Lower lobe of right lung (tissue), 2 donors: ENCODE data around the gene MXD1. TPM values are rescaled to one million over a fixed set of nuclear protein-coding genes. Genes with fewer than 3 reads are reported as not detected.
A peak's percentile ranks its signal among the peaks of the same experiment; 100 is the strongest.
"Not testable (repeated sequence)": the region's sequence is repeated elsewhere in the genome, so short reads cannot be mapped to it uniquely, and the experiment has no call there.

ENCODE experiments used
- ATAC-seq, 2 donors: fragments of 200-7000 bp; cut with Tn5 transposase; one replicate each; pipeline ENCODE4 v1.9.1; 2020 to 2022; ENCODE audit warnings: mild to moderate bottlenecking in 2 of 2, moderate library complexity in 2 of 2
- DNase-seq: peaks from one replicate; pipeline ENCODE4 v3.0.0-alpha.2; 2020
- H3K27ac ChIP-seq: fragments of 200-600 bp; one replicate; pipeline ENCODE4 v1.8.0; 2022
- H3K27me3 ChIP-seq: fragments of 200-600 bp; one replicate; pipeline ENCODE4 v1.8.0; 2022; ENCODE audit warnings: low read depth
- H3K36me3 ChIP-seq: fragments of 200-600 bp; one replicate; pipeline ENCODE4 v1.8.0; 2022; ENCODE audit warnings: mild to moderate bottlenecking
- H3K4me1 ChIP-seq: fragments of 200-600 bp; one replicate; pipeline ENCODE4 v1.8.0; 2022
- H3K4me3 ChIP-seq: fragments of 200-600 bp; one replicate; pipeline ENCODE4 v1.8.0; 2022; ENCODE audit warnings: mild to moderate bottlenecking
- H3K9me3 ChIP-seq: fragments of 200-600 bp; one replicate; pipeline ENCODE4 v1.8.0; 2022
- intact Hi-C: fragments of 100-400 bp; cut with DNase I; formaldehyde crosslinking; loops from one replicate; pipeline ENCODE4 v1.11.0; 2022
- total RNA-seq: library from RNA; stranded (reverse); fragmentation: NEBNext Ultra II Directional; extraction: Animal tissue kit (Norgen Biotek cat#: 25700); gene quantifications from one replicate; pipeline ENCODE4 v1.2.1, GENCODE V29; 2021
- TF ChIP-seq, protein P1 (sequence below): fragments of 200-600 bp; IDR thresholded peaks from one replicate; pipeline ENCODE4 v1.8.0; 2022; ENCODE audit warnings: antibody characterized with exemption, mild to moderate bottlenecking
- donor health status: DM: no; HTN: yes; CAD: no; lungs with severe emphysema.

MXD1 gene
- total RNA-seq, 1 donor from 2014 or later: 33.8 TPM

DNA sequence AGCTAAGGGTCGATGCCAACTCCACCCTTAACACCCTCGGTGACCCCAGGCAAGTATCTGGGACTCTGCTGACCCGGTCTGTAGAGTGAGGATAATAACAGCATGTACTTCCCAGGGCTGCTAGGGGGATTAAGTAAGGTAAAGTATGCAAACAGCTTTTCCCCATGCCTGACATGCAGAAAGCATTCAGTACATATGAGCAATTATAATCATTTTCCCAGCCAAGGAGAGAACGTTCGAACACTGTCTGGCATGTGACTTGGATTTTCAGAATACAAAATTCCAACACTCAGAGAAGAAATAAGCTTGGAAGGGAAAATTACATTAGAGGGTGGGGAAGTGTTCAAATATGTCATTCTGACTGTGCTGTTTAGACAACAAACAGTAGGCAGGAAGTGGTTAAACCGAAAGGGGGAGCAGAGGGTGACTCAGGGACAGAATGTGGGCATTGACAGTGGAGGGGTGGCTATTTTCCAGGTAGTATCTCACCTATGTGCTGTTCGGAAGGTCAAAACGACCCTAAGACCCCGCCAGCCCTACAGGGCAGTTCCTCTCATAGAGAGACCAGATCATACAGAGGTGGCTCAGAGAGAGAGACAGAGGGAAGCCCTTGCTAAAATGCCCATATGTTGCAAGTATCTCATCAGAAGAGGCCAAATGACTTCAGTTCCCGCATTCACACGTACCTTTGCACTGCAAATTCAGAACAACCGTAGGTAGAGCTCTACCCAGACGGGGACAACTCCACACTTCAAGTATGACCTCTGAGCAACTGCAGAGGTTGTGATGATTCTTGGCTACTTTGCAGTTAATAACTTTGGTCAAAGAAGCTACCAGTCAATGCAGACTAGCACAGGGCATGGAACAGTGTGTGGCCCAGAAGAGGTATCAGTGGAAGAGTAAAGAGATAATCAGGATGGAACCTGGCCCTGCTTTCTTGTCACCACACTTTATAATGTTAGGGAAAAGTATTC lies 31.7 kb downstream of the MXD1 start:
- Histone ChIP-seq H3K27me3 (no peaks in the 10 kb centered on the region), H3K36me3 (peaks cover 22% of the 10 kb centered on the region), H3K27ac (peak overlapping the region; percentile 65), H3K4me3 (no peak overlapping the region), H3K9me3 (no peaks in the 10 kb centered on the region), H3K4me1 (peaks cover 19% of the 10 kb centered on the region)
- DNase-seq (no peak), ATAC-seq (peak; percentile 71 to 77)
- TF ChIP-seq, protein P1, sequence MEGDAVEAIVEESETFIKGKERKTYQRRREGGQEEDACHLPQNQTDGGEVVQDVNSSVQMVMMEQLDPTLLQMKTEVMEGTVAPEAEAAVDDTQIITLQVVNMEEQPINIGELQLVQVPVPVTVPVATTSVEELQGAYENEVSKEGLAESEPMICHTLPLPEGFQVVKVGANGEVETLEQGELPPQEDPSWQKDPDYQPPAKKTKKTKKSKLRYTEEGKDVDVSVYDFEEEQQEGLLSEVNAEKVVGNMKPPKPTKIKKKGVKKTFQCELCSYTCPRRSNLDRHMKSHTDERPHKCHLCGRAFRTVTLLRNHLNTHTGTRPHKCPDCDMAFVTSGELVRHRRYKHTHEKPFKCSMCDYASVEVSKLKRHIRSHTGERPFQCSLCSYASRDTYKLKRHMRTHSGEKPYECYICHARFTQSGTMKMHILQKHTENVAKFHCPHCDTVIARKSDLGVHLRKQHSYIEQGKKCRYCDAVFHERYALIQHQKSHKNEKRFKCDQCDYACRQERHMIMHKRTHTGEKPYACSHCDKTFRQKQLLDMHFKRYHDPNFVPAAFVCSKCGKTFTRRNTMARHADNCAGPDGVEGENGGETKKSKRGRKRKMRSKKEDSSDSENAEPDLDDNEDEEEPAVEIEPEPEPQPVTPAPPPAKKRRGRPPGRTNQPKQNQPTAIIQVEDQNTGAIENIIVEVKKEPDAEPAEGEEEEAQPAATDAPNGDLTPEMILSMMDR: no peak
- intact Hi-C loops: no loop called here

DNA sequence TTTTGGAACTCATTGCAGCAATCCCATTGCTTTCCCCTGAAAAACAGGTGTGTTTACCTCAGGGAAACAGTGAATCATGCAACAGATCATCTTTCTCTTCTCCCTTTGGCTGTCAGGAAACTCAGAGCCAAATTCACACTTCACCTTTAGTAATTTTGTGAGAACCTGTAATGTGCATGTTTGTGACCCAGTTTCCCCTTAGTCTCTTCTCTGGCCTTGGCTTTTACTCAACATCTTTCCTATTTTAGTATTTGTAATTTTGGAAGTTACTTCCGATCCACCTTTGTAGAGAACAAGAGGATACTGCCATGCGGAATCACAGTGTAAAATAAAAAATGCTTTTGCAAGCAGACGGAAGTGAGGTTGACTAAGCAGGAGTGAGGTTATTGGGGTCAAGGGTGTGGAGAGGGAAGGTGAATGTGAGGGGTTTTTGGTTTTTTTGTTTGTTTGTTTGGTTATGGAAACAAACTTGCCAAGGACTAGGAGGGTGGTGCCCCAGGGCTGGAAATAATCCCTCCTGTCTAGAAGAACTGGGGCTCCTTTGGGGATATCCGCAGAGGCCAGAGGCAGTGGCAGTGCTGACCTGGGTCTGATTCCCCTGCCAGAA lies 32.5 kb downstream of the MXD1 start:
- intact Hi-C loops: no loop called here
- Histone ChIP-seq H3K36me3 (peaks cover 15% of the 10 kb centered on the region), H3K27me3 (no peaks in the 10 kb centered on the region), H3K9me3 (no peaks in the 10 kb centered on the region), H3K4me1 (peaks cover 19% of the 10 kb centered on the region), H3K27ac (peak overlapping the region; percentile 65), H3K4me3 (no peak overlapping the region)
- TF ChIP-seq, protein P1: no peak
- ATAC-seq (no peak), DNase-seq (no peak)

DNA sequence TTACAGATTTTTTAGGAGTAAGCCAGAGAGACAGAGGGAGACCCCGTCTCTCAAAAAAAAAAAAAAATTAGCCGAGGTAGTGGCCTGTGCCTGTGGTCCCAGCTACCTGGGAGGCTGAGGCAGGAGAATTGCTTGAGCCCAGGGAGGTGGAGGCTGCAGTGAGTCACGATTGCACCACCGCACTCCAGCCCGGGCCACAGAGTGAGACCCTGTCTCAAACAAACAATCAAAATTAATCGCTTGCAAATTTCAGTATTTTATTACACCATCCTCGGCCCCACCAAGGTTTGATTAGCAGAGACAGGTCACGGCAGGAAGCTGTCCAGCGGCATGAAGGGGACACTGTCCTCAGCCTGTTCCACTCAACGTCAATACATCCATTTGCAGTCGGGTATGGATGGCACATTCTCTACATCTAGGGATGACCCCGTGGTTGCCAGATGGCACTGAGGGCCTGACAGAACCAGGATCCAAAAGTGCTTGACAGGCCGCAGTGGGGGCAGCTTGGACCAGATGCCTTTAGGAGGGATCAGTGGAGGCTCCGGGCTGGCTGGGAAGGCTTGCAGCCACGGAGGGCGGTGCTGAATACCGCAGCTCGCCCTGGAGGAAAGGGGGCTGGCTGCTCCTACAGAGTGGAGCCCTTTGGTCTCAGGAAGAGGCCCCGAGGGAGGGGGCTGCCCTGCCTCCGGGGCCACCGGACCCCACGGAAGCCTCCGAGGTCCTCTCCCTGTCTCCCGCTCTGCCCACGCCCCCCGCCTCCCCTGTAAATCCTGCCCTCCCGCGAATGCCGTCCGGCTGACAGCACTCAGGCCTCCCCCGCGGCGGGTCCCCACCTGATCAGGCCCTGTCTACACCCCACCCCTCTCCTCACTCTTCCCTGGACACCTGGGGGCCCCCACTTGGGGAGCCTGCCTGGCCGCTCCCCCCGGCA lies 33.4 kb downstream of the MXD1 start:
- ATAC-seq: no peak
- Histone ChIP-seq H3K36me3 (peaks cover 6% of the 10 kb centered on the region), H3K27ac (no peak overlapping the region), H3K9me3 (no peaks in the 10 kb centered on the region), H3K4me1 (peaks cover 19% of the 10 kb centered on the region), H3K4me3 (no peak overlapping the region), H3K27me3 (no peaks in the 10 kb centered on the region)
- no peak for DNase-seq
- TF ChIP-seq, protein P1: no peak
- intact Hi-C loops: no loop called here

DNA sequence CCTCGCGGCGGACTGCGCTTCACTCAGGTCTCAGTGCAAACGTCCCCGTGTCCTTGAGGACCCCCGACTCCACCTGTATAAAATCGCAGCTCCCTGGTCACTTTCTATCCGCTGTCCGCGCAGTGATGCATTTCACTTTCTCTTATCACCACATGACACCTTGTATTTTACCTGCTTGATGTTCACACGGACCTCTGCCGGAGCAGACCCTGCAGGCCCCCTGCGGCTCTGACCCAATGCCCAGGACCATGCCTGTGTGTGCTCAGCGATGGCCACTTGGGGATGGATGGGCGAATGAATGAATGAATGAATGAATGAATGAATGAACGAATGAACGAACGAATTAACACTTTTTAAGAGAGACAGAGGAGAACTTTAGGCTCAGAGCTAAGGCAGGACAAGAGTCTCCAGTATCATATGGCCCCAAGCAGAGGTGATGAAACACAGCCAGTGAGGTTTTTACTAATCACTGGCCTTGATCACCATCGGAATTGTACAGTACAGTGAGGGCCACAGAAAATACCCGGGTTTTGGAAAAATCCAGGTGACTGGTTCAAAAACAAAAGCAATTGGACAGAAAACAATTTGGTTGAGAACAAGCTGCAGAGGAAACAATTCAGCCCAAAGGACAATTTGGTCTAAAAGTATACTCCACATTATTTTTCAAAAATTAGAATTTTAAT lies 34.2 kb downstream of the MXD1 start:
- Histone ChIP-seq H3K27ac (no peak overlapping the region), H3K4me1 (peaks cover 17% of the 10 kb centered on the region), H3K4me3 (no peak overlapping the region), H3K36me3 (no peaks in the 10 kb centered on the region), H3K27me3 (no peaks in the 10 kb centered on the region), H3K9me3 (no peaks in the 10 kb centered on the region)
- no peak for ATAC-seq
- intact Hi-C loops: no loop called here
- TF ChIP-seq, protein P1: no peak
- no peak for DNase-seq

DNA sequence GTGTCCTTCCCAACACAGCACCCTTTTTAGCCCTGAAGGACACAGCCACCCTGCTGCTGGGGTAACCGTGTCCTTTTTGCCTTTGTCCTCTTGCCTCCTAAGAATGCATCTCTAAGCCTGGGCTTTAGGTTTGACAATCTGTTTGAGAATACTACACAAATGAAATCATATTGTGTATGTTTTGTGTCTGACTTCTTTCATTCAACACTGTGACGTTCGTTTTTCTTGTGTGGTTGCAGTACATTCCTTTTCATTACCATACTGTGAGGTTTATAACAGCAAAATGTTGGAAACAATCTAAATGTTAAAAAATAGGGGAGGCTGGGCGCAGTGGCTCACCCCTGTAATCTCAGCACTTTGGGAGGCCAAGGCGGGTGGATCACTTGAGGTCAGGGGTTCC lies 35.3 kb downstream of the MXD1 start:
- H3K36me3 ChIP-seq: no peaks in the 10 kb centered on the region
- DNase-seq (no peak), ATAC-seq (no peak)
- no peaks in the 10 kb centered on the region for H3K27me3 ChIP-seq
- TF ChIP-seq, protein P1: no peak
- intact Hi-C loops: no loop called here
- no peaks in the 10 kb centered on the region for H3K9me3 ChIP-seq
- peaks cover 15% of the 10 kb centered on the region for H3K4me1 ChIP-seq
- no peak overlapping the region for H3K4me3 ChIP-seq
- H3K27ac ChIP-seq: no peak overlapping the region

DNA sequence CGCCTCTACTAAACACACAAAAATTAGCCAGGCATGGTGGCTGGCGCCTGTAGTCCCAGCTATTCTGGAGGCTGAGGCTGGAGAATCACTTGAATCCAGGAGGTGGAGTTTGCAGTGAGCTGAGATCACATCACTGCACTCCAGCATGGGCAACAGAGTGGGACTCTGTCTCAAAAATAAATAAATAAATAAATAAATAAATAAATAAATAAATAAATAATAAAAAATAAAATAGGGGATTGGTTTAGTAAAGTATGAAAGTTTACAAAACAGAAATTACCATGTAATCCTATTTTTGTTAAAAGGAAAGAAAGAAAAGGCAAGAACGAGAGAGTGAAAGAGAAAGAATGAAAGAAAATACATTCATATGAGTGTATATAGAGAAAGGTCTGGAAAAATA lies 35.8 kb downstream of the MXD1 start:
- H3K4me1 ChIP-seq: peaks cover 12% of the 10 kb centered on the region
- H3K36me3 ChIP-seq, H3K27me3 ChIP-seq, H3K4me3 ChIP-seq, ATAC-seq, H3K27ac ChIP-seq, H3K9me3 ChIP-seq, DNase-seq, intact Hi-C loops: not testable (repeated sequence)
